ENCODE results near the gene PCDHGA9. TPM values are rescaled to one million over a fixed set of nuclear protein-coding genes. Genes with fewer than 3 reads are reported as not detected.
A peak's percentile ranks its signal among the peaks of the same experiment; 100 is the strongest.

Gene PCDHGA9
- total RNA-seq (2014; rRNA removed; shearing (Covaris generic); ENCODE audit: low replicate concordance), result 13.0 and 15.7 TPM in 2 replicates

- Histone ChIP-seq H3K79me2 (ENCODE audit: low read length) (peaks cover 54% of the 10 kb centered on the region), H3K4me1 (ENCODE audit: low read length) (no peaks in the 10 kb centered on the region), H3K36me3 (ENCODE audit: insufficient read depth, low read length) (peaks cover 29% of the 10 kb centered on the region), H4K20me1 (ENCODE audit: insufficient read depth, low read depth, low read length) (no peaks in the 10 kb centered on the region), H3K9me2 (replicated peaks; ENCODE audit: insufficient read depth, low read length) (no peaks in the 10 kb centered on the region), H2AFZ (ENCODE audit: low read length) (no peak within 1 kb of the TSS), H3K27me3 (ENCODE audit: low read length) (no peaks in the 10 kb centered on the region), H3K4me3 (ENCODE audit: low read length) (no peak within 1 kb of the TSS), H3K9me3 (ENCODE audit: low read length) (peaks cover 23% of the 10 kb centered on the region), H3K9ac (ENCODE audit: low read length) (no peak within 1 kb of the TSS), H3K4me2 (ENCODE audit: low read depth, low read length, poor library complexity, severe bottlenecking) (no peak within 1 kb of the TSS), H3K27ac (ENCODE audit: low read length) (no peak within 1 kb of the TSS)
- DNase-seq, result no peak
Observed at GRCh38 chr5:141402553-141403243, at the start of gene PCDHGA9. Gene PCDHGA9 (plus strand): TSS chr5:141402778. CDS start chr5:141402953, 175 bp downstream.

- H3K4me3 ChIP-seq (ENCODE audit: low read length), result peak within 1 kb of the TSS; percentile 27; the same call in 1 of the 2 replicates
- DNase-seq, result peak; percentile 58
- H3K4me2 ChIP-seq (ENCODE audit: low read depth, low read length, poor library complexity, severe bottlenecking), result peak within 1 kb of the TSS; percentile 38
- no peaks in the 10 kb centered on the region for H4K20me1 ChIP-seq (ENCODE audit: insufficient read depth, low read depth, low read length)
- peaks cover 28% of the 10 kb centered on the region; the same call in 1 of the 2 replicates for H3K36me3 ChIP-seq (ENCODE audit: insufficient read depth, low read length)
- peaks cover 26% of the 10 kb centered on the region for H3K4me1 ChIP-seq (ENCODE audit: low read length)
- peaks cover 13% of the 10 kb centered on the region for H3K9me3 ChIP-seq (ENCODE audit: low read length)
- H3K9ac ChIP-seq (ENCODE audit: low read length), result no peak within 1 kb of the TSS
- no peaks in the 10 kb centered on the region for H3K9me2 ChIP-seq (replicated peaks; ENCODE audit: insufficient read depth, low read length)
- H3K79me2 ChIP-seq (ENCODE audit: low read length), result peaks cover 38% of the 10 kb centered on the region
- H2AFZ ChIP-seq (ENCODE audit: low read length), result no peak within 1 kb of the TSS
- no peaks in the 10 kb centered on the region for H3K27me3 ChIP-seq (ENCODE audit: low read length)
- H3K27ac ChIP-seq (ENCODE audit: low read length), result no peak within 1 kb of the TSS
Observed at GRCh38 chr5:141354900-141355469, 47.6 kb upstream of the PCDHGA9 start, which contains the start of gene PCDHGA4. Gene PCDHGA4 (plus strand): TSS chr5:141355021. CDS start chr5:141355108, 87 bp downstream.

GRCh38 chr5:141355641-141356040 is 46.9 kb upstream of the PCDHGA9 start:
- Histone ChIP-seq H3K4me3 (ENCODE audit: low read length) (no peak overlapping the region), H3K36me3 (ENCODE audit: insufficient read depth, low read length) (peaks cover 28% of the 10 kb centered on the region; the same call in 1 of the 2 replicates), H3K9ac (ENCODE audit: low read length) (no peak overlapping the region), H3K79me2 (ENCODE audit: low read length) (peaks cover 42% of the 10 kb centered on the region), H3K27ac (ENCODE audit: low read length) (no peak overlapping the region), H2AFZ (ENCODE audit: low read length) (no peak overlapping the region), H3K9me2 (replicated peaks; ENCODE audit: insufficient read depth, low read length) (no peaks in the 10 kb centered on the region), H3K4me1 (ENCODE audit: low read length) (peaks cover 27% of the 10 kb centered on the region), H3K4me2 (ENCODE audit: low read depth, low read length, poor library complexity, severe bottlenecking) (no peak overlapping the region), H4K20me1 (ENCODE audit: insufficient read depth, low read depth, low read length) (no peaks in the 10 kb centered on the region), H3K9me3 (ENCODE audit: low read length) (peaks cover 13% of the 10 kb centered on the region), H3K27me3 (ENCODE audit: low read length) (no peaks in the 10 kb centered on the region)
- DNase-seq, result no peak

GRCh38 chr5:141356133-141356532 is 46.4 kb upstream of the PCDHGA9 start:
- H4K20me1 ChIP-seq (ENCODE audit: insufficient read depth, low read depth, low read length), result no peaks in the 10 kb centered on the region
- peaks cover 24% of the 10 kb centered on the region for H3K4me1 ChIP-seq (ENCODE audit: low read length)
- no peak overlapping the region for H3K4me2 ChIP-seq (ENCODE audit: low read depth, low read length, poor library complexity, severe bottlenecking)
- no peaks in the 10 kb centered on the region for H3K27me3 ChIP-seq (ENCODE audit: low read length)
- H2AFZ ChIP-seq (ENCODE audit: low read length), result no peak overlapping the region
- H3K4me3 ChIP-seq (ENCODE audit: low read length), result no peak overlapping the region
- H3K79me2 ChIP-seq (ENCODE audit: low read length), result peaks cover 40% of the 10 kb centered on the region
- no peak overlapping the region for H3K27ac ChIP-seq (ENCODE audit: low read length)
- no peaks in the 10 kb centered on the region for H3K9me2 ChIP-seq (replicated peaks; ENCODE audit: insufficient read depth, low read length)
- H3K9ac ChIP-seq (ENCODE audit: low read length), result no peak overlapping the region
- H3K36me3 ChIP-seq (ENCODE audit: insufficient read depth, low read length), result peaks cover 29% of the 10 kb centered on the region; the same call in 1 of the 2 replicates
- peaks cover 15% of the 10 kb centered on the region for H3K9me3 ChIP-seq (ENCODE audit: low read length)
- no peak for DNase-seq

- H3K4me2 ChIP-seq (ENCODE audit: low read depth, low read length, poor library complexity, severe bottlenecking), result no peak overlapping the region
- no peaks in the 10 kb centered on the region for H3K9me2 ChIP-seq (replicated peaks; ENCODE audit: insufficient read depth, low read length)
- H3K4me3 ChIP-seq (ENCODE audit: low read length), result no peak overlapping the region
- peaks cover 24% of the 10 kb centered on the region for H3K4me1 ChIP-seq (ENCODE audit: low read length)
- DNase-seq, result no peak
- H3K9ac ChIP-seq (ENCODE audit: low read length), result no peak overlapping the region
- peaks cover 28% of the 10 kb centered on the region; the same call in 1 of the 2 replicates for H3K36me3 ChIP-seq (ENCODE audit: insufficient read depth, low read length)
- no peaks in the 10 kb centered on the region for H3K27me3 ChIP-seq (ENCODE audit: low read length)
- H2AFZ ChIP-seq (ENCODE audit: low read length), result no peak overlapping the region
- H3K9me3 ChIP-seq (ENCODE audit: low read length), result peaks cover 19% of the 10 kb centered on the region
- H3K79me2 ChIP-seq (ENCODE audit: low read length), result peaks cover 38% of the 10 kb centered on the region
- H4K20me1 ChIP-seq (ENCODE audit: insufficient read depth, low read depth, low read length), result no peaks in the 10 kb centered on the region
- H3K27ac ChIP-seq (ENCODE audit: low read length), result no peak overlapping the region
Observed at GRCh38 chr5:141356950-141357349, 45.6 kb upstream of the PCDHGA9 start.

- Histone ChIP-seq H4K20me1 (ENCODE audit: insufficient read depth, low read depth, low read length) (no peaks in the 10 kb centered on the region), H3K79me2 (ENCODE audit: low read length) (peaks cover 35% of the 10 kb centered on the region), H3K27me3 (ENCODE audit: low read length) (no peaks in the 10 kb centered on the region), H3K9me2 (replicated peaks; ENCODE audit: insufficient read depth, low read length) (no peaks in the 10 kb centered on the region), H3K4me1 (ENCODE audit: low read length) (peaks cover 39% of the 10 kb centered on the region), H3K36me3 (ENCODE audit: insufficient read depth, low read length) (peaks cover 30% of the 10 kb centered on the region), H2AFZ (ENCODE audit: low read length) (0 out of 2 replicates have a peak within 1 kb of the TSS, but pooled peaks have one; percentile 39), H3K9me3 (ENCODE audit: low read length) (peaks cover 28% of the 10 kb centered on the region), H3K9ac (ENCODE audit: low read length) (peak within 1 kb of the TSS; percentile 70), H3K4me3 (ENCODE audit: low read length) (peak within 1 kb of the TSS; percentile 67), H3K27ac (ENCODE audit: low read length) (peak within 1 kb of the TSS; percentile 67), H3K4me2 (ENCODE audit: low read depth, low read length, poor library complexity, severe bottlenecking) (peak within 1 kb of the TSS; percentile 70)
- DNase-seq, result peak; percentile 87
Observed at GRCh38 chr5:141359790-141360426, 42.7 kb upstream of the PCDHGA9 start, which contains the start of gene PCDHGB2. Gene PCDHGB2 (plus strand): TSS chr5:141359994. CDS start chr5:141360136, 142 bp downstream.

- no peak for DNase-seq
- Histone ChIP-seq H3K27ac (ENCODE audit: low read length) (peak overlapping the region; percentile 67; the same call in 1 of the 2 replicates), H3K79me2 (ENCODE audit: low read length) (peaks cover 35% of the 10 kb centered on the region), H3K4me3 (ENCODE audit: low read length) (peak overlapping the region; percentile 67; the same call in 1 of the 2 replicates), H3K9me3 (ENCODE audit: low read length) (peaks cover 21% of the 10 kb centered on the region; the same call in 1 of the 2 replicates), H2AFZ (ENCODE audit: low read length) (no peak overlapping the region), H3K4me2 (ENCODE audit: low read depth, low read length, poor library complexity, severe bottlenecking) (peak overlapping the region; percentile 70), H3K9ac (ENCODE audit: low read length) (peak overlapping the region; percentile 70; the same call in 1 of the 2 replicates), H4K20me1 (ENCODE audit: insufficient read depth, low read depth, low read length) (no peaks in the 10 kb centered on the region), H3K27me3 (ENCODE audit: low read length) (no peaks in the 10 kb centered on the region), H3K36me3 (ENCODE audit: insufficient read depth, low read length) (peaks cover 29% of the 10 kb centered on the region), H3K9me2 (replicated peaks; ENCODE audit: insufficient read depth, low read length) (no peaks in the 10 kb centered on the region), H3K4me1 (ENCODE audit: low read length) (peaks cover 39% of the 10 kb centered on the region)
Observed at GRCh38 chr5:141360685-141361084, 41.9 kb upstream of the PCDHGA9 start.
